GM18868 (cell line): Measurements from ENCODE around the gene MYZAP.

Experiments used
- ATAC-seq: cut with Tn5 transposase; IDR thresholded peaks from one replicate; pipeline ENCODE4 v1.9.1; 2021; ENCODE audit warnings: mild to moderate bottlenecking, moderate library complexity; ENCODE audit not compliant: unreplicated experiment

The MYZAP gene, protein sequence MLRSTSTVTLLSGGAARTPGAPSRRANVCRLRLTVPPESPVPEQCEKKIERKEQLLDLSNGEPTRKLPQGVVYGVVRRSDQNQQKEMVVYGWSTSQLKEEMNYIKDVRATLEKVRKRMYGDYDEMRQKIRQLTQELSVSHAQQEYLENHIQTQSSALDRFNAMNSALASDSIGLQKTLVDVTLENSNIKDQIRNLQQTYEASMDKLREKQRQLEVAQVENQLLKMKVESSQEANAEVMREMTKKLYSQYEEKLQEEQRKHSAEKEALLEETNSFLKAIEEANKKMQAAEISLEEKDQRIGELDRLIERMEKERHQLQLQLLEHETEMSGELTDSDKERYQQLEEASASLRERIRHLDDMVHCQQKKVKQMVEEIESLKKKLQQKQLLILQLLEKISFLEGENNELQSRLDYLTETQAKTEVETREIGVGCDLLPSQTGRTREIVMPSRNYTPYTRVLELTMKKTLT

DNA sequence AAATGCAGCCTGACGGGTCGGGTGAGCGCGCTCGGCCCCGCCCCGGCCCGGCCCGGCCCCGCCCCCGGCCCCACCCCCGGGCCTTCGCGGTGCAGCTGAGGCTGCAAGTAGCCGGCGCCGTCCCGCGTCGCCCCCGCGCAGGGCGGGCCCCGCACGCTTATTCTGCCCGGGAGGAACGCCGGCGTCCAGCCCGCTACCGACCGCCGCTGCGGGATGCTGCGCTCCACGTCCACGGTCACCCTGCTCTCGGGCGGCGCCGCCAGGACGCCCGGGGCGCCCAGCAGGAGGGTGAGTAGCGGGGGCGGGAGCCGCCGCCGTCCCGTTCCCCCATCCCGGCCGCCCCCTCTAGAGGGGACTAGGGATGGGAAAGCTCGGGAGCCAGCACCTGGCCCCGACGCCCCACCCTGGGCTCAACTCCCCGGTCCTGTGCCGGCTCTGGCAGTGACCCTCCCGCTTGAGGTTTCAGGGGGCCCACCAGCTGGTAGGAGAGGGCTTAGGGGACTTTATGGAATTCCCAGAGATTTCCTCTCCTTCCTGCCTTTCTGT is at the start of gene MYZAP:
Gene MYZAP, plus strand, starts transcription at position 83 of the 546 bp plus-strand sequence. Its CDS starts 131 bp downstream, at position 214.
- ATAC-seq = no peak

DNA sequence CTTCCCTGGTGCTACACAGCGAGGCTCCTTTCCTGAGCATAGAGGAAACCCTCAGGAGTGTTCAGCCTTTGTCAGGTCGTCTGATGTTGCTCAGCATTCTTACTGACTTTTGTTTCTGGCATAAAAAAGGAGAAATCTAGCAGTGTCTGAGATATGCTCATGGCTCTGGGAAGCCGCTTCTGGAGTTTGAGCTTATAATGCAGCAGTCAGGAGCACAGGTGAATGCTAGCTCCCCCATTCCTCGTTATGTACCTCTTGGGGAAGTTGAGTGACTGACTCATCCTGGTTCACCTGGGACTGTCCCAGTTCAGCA is 49.2 kb upstream of the MYZAP start:
- ATAC-seq = no peak

DNA sequence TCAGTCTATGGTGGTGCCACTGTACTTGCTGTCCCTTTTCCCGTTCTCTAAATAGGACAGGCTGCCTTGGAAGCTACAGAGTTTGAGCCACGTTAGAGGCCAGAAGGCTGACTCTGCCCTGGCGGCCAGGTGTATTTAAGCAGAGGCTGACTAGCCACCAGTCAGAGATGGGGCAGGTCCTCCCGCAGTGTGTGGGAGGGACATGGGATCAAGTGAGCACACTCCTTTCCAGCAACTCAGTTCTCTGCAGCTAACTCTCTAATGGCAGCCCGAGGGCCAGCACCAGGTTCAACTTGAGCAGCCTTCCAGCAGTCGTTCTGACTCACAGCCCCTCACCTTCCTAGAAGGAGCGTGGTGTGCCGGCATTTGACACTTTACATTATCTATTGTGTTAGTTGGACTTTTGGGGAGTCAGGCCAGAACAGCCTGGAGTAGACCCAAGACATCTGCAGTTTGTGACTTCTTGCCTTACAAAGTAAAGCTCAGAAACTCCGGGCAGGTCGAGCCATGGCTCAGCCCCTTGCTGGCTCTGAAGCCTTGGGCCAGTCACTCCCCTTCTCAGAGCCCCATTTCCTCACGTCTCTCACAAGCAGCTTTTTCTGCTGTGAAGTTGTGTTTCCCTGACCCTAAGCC is 46.7 kb upstream of the MYZAP start:
- ATAC-seq = no peak

DNA sequence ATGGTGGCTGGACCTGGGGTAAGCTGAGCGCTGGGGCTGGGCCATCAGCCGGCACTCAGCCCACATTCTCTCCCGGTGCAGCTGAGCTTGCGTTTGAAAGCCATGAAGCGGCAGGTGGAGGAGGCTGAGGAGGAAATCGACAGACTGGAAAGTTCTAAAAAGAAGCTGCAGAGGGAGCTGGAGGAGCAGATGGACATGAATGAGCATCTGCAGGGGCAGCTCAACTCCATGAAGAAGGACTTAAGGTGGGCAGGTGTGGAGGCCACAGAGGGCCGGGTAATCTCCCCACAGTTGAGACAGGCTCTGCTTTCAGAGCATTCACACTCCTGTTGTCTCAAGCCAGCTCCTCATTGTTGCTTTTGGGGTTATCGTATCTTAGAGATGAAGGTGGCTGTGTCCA is 45.7 kb upstream of the MYZAP start:
- no peak for ATAC-seq

DNA sequence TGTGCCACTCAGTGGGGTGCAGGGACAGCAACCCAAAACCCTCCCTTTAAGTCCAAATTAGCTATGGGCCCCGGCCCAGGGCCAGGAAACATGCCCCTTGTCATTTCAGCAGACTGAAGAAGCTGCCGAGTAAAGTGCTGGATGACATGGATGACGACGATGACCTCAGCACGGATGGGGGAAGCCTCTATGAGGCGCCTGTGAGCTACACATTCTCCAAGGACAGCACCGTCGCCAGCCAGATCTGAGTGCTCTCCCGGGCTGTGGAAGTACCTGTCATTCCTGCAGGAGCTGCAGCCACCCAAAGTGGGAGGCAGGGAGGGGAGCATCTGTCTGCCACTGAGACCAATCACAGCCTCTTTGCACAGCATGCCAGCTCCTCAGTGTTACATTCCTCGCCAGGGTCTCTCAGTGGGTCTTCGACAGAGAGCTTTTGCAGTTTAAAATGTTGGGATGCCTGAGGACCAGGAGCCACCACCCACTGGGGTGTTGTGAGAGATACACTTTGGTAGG is 44.4 kb upstream of the MYZAP start:
- no peak for ATAC-seq

DNA sequence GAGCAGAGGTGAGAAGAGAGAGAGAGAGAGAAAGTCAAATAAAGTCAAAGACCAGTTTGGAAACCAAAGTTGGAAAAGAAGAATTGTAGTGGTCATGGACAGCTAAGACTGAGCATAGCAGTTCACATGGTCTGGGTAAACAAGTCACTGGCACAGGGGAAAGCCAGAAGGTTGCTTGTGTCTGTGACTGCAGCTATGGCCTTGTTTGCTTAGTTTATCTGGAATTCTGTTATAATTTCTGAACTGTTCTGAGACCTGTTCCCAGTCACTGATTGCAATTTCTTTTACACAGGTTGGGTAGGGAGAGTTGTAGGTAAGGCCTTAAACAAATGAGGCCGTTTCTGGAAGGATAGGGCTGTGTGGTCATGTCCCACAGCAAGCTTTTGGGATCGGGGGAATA is 43.4 kb upstream of the MYZAP start:
- no peak for ATAC-seq

DNA sequence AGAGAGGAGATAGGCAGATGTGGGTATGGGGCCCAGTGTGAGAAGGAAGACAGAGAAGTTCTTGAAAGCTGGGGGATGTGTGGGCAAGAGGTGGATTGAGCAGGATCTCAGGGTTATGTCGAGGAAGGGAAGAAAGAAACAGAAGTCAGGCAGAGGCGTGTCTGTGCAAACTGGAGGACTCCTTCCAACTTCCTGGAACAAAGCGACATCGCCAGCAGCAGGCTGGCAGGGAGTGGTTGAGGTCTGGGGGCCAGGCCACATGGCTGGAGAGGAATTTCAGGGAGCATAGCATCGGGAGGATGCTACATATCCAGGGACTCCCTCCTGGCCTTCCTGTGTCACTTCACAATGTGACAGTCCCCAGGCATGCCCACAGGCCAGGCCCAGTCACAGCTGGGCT is 42.9 kb upstream of the MYZAP start:
- no peak for ATAC-seq

DNA sequence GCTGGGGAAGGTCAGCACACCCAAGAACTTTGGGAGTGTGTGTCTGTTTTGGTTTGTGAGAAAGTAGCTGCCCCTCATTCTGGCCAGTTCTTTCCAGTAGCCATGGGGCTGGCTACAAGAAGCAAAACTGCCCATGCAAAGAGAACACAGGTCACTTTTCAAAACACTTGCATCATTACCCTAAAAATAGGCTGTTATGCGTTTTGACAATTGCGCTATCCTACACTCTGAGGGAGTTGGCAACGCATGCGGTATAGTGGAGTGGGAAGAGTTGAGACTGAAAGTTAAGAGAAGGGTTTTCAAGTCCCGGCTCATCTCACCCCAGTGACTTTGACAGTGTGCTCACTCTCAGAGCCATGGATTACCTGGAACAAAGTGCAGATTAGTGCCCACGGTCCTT is 41.8 kb upstream of the MYZAP start:
- no peak for ATAC-seq

DNA sequence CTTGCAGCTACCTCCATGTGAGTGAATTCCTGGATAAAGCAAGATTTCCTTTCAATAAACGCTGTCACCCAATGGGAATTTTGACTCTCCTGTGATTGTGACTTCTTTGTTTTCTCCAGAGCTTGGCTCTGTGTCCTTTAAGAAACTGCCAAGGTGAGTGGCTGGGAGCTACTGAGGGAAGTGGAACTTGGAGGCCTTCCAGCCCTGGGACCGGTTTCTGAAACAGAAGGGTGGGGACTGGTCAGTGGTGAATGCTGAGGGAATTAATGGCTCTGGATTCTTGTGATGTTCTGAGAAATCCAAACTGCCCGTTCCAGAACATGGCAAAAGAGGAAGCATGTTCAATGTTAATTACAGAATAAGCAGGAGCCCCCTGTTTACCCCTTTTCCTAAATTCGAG is 41.1 kb upstream of the MYZAP start:
- no peak for ATAC-seq

DNA sequence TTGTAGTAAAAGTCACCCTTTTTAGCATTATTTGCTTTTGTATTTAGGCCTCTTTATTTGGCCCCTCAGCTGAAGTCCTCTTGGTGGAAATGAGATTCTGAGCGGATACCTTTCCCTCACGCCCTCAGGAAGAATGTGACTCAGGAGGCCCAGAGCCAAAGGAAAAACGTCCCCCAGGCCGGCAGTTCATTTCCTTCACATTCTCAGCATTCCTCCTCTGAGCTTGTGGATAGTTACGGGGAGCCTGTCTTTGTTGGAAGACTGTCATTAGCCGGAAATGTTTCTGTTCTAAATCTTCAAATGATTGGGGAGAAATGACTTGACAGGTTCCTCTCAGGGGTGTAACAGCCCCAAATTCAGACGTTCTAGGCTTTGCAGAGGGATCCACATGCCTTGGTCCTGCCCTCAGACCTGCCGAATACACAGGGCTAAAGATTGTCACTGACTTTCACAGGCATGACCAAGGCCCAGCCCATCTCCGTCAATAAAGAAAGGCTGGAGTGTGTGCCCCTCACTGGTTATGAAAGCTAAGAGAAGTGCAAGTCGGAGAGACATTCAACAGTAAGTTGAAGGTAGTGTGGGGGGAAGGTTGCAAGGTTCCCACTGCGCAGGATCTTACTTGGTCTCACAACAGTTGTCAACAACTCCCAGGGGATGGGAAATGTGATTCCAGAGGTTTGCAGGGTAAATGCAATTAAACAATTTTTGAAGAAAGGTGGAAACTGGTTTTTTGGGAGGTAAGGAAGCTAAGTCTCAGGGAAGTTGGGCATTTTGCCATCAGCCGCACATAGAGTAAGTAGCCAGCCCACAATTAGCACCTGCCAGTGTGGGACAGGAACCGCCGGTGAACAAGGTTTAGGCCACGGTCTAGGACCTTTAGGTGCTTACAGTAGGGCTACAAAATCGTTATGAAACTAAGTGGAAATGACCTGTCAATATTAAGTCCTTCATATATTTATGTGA is 39.7 kb upstream of the MYZAP start:
- ATAC-seq = no peak

DNA sequence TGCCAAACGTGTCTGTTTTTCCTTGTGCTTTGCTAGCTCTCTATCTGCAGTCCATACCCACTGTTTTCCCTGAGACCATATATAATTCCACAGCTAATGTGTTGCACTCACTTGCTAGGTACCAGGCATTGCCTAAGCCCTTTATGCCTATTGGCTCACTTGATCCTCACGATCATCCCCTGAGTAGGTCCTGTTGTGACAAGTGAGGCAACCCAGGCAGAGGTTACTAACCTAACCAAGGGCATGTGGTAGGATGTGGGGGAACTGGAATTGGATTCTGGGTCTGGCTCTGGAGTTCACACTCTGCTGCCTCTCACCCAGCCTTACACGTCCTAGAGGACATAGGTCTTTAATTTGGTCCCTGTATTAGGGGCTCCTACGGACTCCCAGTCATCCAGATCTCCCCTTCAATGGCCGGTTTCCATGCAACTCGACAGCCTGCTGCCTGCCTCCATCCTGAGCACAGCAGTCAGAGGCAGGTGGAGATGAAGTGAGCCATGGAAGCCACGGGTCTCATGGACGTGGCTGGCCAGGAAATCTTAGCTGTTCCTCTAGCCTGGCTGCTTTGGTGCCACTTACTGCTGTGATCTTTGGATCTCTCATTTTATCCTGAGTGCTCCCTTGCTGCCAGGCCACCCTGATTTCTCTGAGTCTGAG is 38.9 kb upstream of the MYZAP start:
- no peak for ATAC-seq

DNA sequence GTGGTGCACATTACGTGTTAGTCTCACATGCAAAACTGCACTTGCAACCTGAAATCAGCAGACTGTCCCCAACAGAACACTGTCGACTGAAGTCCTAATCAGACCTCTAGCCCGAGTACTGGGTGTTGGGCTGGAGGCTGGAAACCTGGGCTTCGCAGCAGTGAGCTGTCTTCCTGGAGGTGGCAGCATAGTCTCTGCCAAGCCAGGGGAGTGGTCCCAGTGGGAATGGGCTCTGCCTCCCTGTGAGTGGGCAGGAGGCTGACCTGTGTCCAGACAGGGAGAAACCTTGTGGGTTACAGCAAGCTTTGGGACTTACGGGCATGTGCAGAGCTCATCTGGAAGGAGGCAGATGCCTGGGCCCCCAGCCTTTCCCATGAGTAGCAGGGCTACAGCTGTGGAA is 38.2 kb upstream of the MYZAP start:
- ATAC-seq = no peak

DNA sequence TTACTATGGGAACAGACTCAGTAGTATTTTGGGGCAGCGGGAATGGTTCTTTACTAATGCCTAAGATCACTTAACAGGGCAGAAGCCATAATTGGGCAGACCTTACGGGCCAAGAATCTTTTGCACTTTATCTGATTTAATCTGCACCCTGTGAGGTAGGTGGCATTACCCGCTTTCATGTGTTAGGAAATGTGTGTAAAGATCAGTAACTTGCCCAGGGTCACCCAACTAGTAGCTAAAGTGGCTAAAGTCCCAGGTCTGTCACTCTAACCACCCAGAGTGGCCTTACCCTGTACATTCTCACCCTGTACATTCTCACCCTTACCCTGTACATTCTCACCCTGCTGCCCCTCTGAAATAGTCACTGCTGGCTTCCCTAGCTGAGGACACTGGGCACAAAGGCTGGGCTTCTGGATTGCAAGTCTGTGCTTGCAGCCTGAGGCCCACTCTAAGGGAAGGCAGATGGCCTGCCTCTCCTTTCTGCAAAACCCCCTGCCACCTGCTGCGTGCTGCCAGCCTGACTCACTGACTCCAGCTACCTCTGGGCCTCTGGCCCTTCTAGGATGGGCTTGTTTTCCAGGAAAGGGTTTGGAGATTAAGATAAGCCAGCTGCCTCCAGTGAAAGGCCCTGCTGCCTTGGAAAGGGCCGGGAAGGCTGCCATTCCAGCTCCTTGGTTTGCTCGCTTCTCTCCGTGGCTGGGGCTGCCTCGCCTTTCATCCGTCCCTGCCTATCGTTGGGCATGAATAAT is 37.5 kb upstream of the MYZAP start:
- ATAC-seq = no peak

DNA sequence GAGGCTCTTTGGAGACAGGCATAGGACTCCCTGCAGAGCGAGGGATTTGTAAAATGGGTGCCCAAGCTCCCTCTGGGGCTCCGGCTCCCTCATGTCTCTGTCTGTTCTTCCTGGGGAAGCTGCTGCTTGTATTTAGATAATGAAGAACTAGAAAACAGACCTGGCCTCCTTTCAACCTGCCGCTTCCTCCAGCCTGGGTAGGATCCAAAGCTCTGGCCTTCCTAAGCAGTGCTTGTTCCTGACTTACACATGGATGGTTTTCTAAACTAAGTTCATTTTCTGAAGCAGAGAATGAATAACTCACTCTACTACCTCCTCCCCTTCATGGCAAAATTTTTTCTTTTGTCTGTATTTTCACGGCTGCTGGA is 36.9 kb upstream of the MYZAP start:
- ATAC-seq = no peak

DNA sequence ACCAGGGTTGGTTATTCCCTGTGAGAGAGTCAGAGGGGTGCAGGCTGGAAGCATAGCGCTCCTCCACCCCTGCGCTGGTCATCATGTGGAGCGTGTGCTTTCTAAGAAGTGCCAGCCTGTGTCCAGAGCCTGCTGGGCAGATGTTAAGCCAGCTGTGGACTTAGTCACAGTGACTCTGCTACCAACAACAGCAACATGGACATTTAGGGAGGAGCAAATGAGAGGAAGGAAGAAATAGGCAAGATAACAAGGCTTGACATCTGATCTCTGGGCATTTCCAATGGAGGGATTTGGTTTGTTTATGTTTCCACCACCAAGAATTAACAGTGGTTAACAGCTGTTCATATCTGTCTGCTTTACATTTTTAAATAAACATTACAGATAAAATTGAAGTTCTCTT is 36.4 kb upstream of the MYZAP start:
- ATAC-seq = no peak

DNA sequence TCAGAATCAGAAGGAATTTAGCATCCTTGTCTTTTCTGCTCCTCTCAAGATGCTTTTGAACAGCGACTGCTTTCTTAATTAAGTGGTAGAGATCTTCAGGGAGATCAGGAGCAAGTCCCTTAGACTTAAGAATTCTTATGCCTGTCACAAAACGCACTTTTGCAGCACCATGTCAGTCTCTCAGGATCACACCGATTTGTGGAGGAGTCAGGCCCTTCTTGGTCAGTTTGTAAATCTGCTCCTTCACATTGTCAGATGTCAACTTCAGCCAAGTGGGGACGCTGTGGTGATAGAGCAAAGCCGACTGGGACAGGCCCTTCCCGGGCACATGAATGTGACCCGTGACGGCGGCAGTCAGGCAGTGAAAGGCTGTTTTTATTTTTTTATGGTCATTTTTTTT is 35.7 kb upstream of the MYZAP start:
- no peak for ATAC-seq

DNA sequence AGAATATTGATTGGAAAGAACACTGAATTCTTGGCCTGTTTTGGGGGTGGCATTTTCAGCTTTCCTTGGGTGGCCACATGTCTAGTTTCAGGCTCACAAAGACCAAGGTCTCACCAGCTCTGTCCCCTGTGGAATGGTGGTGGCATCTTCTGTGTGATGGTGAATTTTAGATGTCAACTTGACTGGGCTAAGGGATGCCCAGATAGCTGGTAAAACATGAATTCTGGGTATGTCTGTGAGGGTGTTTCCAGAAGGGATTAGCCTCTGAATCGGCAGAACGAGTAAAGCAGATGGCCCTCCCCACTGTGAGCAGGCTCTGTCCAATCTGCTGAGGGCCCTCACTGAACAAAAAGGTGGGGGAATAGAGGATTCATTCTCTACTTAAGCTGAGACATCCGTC is 34.4 kb upstream of the MYZAP start:
- no peak for ATAC-seq

DNA sequence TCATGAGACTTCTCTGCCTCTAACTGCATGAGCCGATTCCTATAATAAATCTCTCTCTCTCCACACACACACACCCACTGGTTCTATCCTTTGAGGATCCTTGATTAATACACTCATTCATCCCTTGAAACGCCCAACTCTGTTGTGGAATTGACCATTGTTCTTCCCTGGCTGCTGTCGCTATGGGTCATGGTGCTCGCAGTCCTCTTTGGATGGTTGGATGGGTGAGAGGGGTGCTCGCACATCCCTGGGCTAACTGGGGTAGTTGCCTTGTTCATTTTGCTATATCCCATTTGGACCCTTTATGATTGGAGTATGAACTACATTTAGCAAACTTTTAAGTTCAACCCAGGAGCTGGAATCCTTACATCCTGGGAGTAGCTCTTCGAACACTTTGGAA is 33.9 kb upstream of the MYZAP start:
- ATAC-seq = no peak

DNA sequence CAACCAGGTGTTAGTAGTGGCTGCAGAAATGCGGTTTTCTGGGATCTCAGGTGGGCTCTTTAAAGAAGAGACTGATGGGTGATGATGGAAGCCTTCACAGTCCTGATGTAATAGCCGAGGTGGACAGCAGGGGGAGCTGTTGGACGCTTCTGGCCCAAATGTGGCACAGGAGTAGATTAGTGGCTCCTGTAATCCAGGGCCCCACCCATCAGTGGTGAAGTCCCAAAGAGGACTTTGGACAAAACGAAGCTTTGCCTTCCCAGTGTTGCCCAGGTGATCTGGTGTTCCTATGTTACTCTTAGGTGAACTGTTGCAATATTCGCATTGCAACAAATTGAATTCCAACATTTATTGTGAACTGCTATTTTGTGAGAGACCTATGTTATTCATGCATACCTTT is 31.8 kb upstream of the MYZAP start:
- no peak for ATAC-seq
